KMS-11 (cell line): ENCODE data around the gene RDH5.

Experiments used
- H2AFZ ChIP-seq: fragments of 200-600 bp; sonication (generic); 2 replicates; pipeline ENCODE4 v1.6.1; 2016; ENCODE audit warnings: antibody characterized with exemption, mixed run types, low read depth
- H3K27ac ChIP-seq: fragments of 200-600 bp; sonication (generic); 2 replicates; pipeline ENCODE4 v1.6.1; 2016; ENCODE audit warnings: mild to moderate bottlenecking, mixed run types
- H3K27me3 ChIP-seq: fragments of 200-600 bp; sonication (generic); 2 replicates; pipeline ENCODE4 v1.6.1; 2017; ENCODE audit warnings: mild to moderate bottlenecking, low read depth, mixed run types, moderate library complexity; ENCODE audit not compliant: insufficient read depth
- H3K36me3 ChIP-seq: fragments of 200-600 bp; sonication (generic); 2 replicates; pipeline ENCODE4 v1.6.1; 2017; ENCODE audit warnings: mild to moderate bottlenecking, mixed run types; ENCODE audit not compliant: insufficient read depth
- H3K4me1 ChIP-seq: fragments of 200-600 bp; sonication (generic); 2 replicates; pipeline ENCODE4 v1.6.1; 2016; ENCODE audit warnings: mild to moderate bottlenecking, low read depth, mixed run types; ENCODE audit not compliant: poor library complexity, severe bottlenecking
- H3K4me2 ChIP-seq: fragments of 200-600 bp; sonication (generic); 2 replicates; pipeline ENCODE4 v1.7.0; 2016; ENCODE audit warnings: mild to moderate bottlenecking, mixed run types
- H3K4me3 ChIP-seq: fragments of 200-600 bp; sonication (generic); IDR thresholded peaks from 2 replicates; pipeline ENCODE4 v1.6.1; 2017; ENCODE audit warnings: low read depth, low read length, mixed read lengths; ENCODE audit not compliant: insufficient read depth
- H3K79me2 ChIP-seq: fragments of 200-600 bp; sonication (generic); 2 replicates; pipeline ENCODE4 v1.6.1; 2016; ENCODE audit warnings: low read depth, mixed run types; ENCODE audit not compliant: insufficient read depth
- H3K9ac ChIP-seq: fragments of 200-600 bp; sonication (generic); 2 replicates; pipeline ENCODE4 v1.6.1; 2016; ENCODE audit warnings: mild to moderate bottlenecking, mixed run types
- H4K20me1 ChIP-seq: fragments of 200-600 bp; sonication (generic); 2 replicates; pipeline ENCODE4 v1.6.1; 2016; ENCODE audit warnings: mild to moderate bottlenecking, mixed run types; ENCODE audit not compliant: insufficient read depth
- CTCF ChIP-seq: fragments of 200-600 bp; sonication (generic); conservative IDR thresholded peaks from 2 replicates; pipeline ENCODE4 v1.6.1; 2017; ENCODE audit warnings: low read depth, mild to moderate bottlenecking, antibody characterized with exemption, low read length, moderate library complexity, mixed read lengths

Gene RDH5

DNA sequence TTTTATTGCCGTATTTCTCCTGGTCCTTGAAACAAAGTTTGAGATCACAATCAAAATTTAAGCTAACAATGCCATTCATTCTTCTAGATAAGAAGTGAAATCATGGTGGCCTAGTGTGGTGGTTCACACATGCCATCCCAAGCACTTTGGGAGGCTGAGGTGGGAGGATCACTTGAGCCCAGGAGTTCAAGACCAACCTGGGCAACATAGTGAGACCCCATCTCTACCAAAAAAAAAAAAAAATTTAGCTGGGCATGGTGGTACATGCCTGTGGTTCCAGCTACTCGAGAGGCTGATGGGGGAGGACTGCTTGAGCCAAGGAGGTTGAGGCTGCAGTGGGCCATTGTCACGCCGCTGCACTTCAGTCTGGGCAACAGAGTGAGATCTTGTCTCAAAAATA lies 47.0 kb downstream of the RDH5 start:
- Histone ChIP-seq H3K27me3 (no peaks in the 10 kb centered on the region), H3K79me2 (peaks cover 4% of the 10 kb centered on the region; the same call in 1 of the 2 replicates), H4K20me1 (no peaks in the 10 kb centered on the region), H3K4me3 (no peak overlapping the region), H3K4me2 (no peak overlapping the region), H2AFZ (no peak overlapping the region), H3K9ac (no peak overlapping the region), H3K27ac (no peak overlapping the region), H3K4me1 (no peaks in the 10 kb centered on the region), H3K36me3 (peaks cover 6% of the 10 kb centered on the region; the same call in 1 of the 2 replicates)
- no peak for TF ChIP-seq CTCF

DNA sequence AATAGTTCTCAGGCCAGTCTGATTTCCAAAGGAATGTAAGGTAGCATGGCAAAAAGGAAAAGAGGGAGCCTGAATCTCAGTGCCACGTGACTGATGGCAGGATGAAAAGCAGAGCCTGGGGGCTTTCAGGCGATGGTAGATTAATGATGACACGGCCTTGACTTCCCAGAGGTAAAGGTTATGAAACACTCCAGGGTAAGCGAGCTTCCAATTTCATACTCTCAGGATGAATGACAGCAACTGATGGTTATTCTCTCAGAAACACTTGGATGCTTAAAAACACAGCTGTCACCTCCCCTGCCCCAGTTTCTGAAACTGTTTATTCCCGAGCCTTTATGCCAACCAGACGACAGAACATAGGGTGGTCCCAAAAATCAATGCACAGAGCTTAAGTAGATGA lies 51.5 kb downstream of the RDH5 start:
- Histone ChIP-seq H2AFZ (no peak overlapping the region), H3K36me3 (peaks cover 6% of the 10 kb centered on the region; the same call in 1 of the 2 replicates), H4K20me1 (no peaks in the 10 kb centered on the region), H3K4me2 (no peak overlapping the region), H3K4me1 (no peaks in the 10 kb centered on the region), H3K9ac (no peak overlapping the region), H3K27me3 (no peaks in the 10 kb centered on the region), H3K79me2 (peaks cover 5% of the 10 kb centered on the region; the same call in 1 of the 2 replicates), H3K4me3 (no peak overlapping the region), H3K27ac (no peak overlapping the region)
- TF ChIP-seq CTCF = no peak
